ENCODE results near the gene CDC27.
"Not testable (repeated sequence)": the region's sequence is repeated elsewhere in the genome, so short reads cannot be mapped to it uniquely, and the experiment has no call there.

Gene CDC27

GRCh38 chr17:47219621-47220475 lies 30.8 kb upstream of the CDC27 start:
- DNase-seq (ENCODE audit: low spot score) = no peak

GRCh38 chr17:47218896-47219430 lies 29.9 kb upstream of the CDC27 start:
- no peak for DNase-seq (ENCODE audit: low spot score)

- DNase-seq (ENCODE audit: low spot score) = not testable (repeated sequence)
Measured at GRCh38 chr17:47217279-47217678, 28.2 kb upstream of the CDC27 start.

GRCh38 chr17:47216821-47217220 lies 27.7 kb upstream of the CDC27 start:
- DNase-seq (ENCODE audit: low spot score) = not testable (repeated sequence)

- no peak for DNase-seq (ENCODE audit: low spot score)
Measured at GRCh38 chr17:47214931-47215330, 25.8 kb upstream of the CDC27 start.

- DNase-seq (ENCODE audit: low spot score) = no peak
Measured at GRCh38 chr17:47213540-47213939, 24.4 kb upstream of the CDC27 start.

GRCh38 chr17:47212458-47212857 lies 23.4 kb upstream of the CDC27 start:
- DNase-seq (ENCODE audit: low spot score) = no peak

GRCh38 chr17:47210779-47211178 lies 21.7 kb upstream of the CDC27 start:
- no peak for DNase-seq (ENCODE audit: low spot score)

GRCh38 chr17:47210105-47210504 lies 21.0 kb upstream of the CDC27 start:
- DNase-seq (ENCODE audit: low spot score) = no peak

GRCh38 chr17:47209499-47209898 lies 20.4 kb upstream of the CDC27 start:
- DNase-seq (ENCODE audit: low spot score) = no peak

- DNase-seq (ENCODE audit: low spot score) = no peak
Measured at GRCh38 chr17:47208744-47209488, 19.8 kb upstream of the CDC27 start, which contains the start of gene MYL4. Gene MYL4, plus strand, starts transcription at chr17:47209348. Its CDS starts 75 bp downstream, at chr17:47209423.

- DNase-seq (ENCODE audit: low spot score) = no peak
Measured at GRCh38 chr17:47207143-47208067, 18.3 kb upstream of the CDC27 start.

- no peak for DNase-seq (ENCODE audit: low spot score)
Measured at GRCh38 chr17:47205419-47205963, 16.4 kb upstream of the CDC27 start.

GRCh38 chr17:47204722-47205418 lies 15.8 kb upstream of the CDC27 start:
- DNase-seq (ENCODE audit: low spot score) = no peak

- no peak for DNase-seq (ENCODE audit: low spot score)
Measured at GRCh38 chr17:47203984-47204721, 15.1 kb upstream of the CDC27 start.

GRCh38 chr17:47201166-47201565 lies 12.1 kb upstream of the CDC27 start:
- no peak for DNase-seq (ENCODE audit: low spot score)

- no peak for DNase-seq (ENCODE audit: low spot score)
Measured at GRCh38 chr17:47200325-47200664, 11.2 kb upstream of the CDC27 start.

GRCh38 chr17:47199627-47200324 lies 10.7 kb upstream of the CDC27 start:
- DNase-seq (ENCODE audit: low spot score) = no peak

GRCh38 chr17:47197821-47198220 lies 8.7 kb upstream of the CDC27 start:
- DNase-seq (ENCODE audit: low spot score) = no peak
